ENCODE data around the gene LAGE3. TPM values are rescaled to one million over a fixed set of nuclear protein-coding genes. Genes with fewer than 3 reads are reported as not detected.

The LAGE3 gene, protein sequence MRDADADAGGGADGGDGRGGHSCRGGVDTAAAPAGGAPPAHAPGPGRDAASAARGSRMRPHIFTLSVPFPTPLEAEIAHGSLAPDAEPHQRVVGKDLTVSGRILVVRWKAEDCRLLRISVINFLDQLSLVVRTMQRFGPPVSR
- 10 to 100 TPM in 2 of 4 donors, 1 to 10 TPM in 1, not detected in 1; 3.0 to 28.4 (median 23.3) TPM for total RNA-seq

DNA sequence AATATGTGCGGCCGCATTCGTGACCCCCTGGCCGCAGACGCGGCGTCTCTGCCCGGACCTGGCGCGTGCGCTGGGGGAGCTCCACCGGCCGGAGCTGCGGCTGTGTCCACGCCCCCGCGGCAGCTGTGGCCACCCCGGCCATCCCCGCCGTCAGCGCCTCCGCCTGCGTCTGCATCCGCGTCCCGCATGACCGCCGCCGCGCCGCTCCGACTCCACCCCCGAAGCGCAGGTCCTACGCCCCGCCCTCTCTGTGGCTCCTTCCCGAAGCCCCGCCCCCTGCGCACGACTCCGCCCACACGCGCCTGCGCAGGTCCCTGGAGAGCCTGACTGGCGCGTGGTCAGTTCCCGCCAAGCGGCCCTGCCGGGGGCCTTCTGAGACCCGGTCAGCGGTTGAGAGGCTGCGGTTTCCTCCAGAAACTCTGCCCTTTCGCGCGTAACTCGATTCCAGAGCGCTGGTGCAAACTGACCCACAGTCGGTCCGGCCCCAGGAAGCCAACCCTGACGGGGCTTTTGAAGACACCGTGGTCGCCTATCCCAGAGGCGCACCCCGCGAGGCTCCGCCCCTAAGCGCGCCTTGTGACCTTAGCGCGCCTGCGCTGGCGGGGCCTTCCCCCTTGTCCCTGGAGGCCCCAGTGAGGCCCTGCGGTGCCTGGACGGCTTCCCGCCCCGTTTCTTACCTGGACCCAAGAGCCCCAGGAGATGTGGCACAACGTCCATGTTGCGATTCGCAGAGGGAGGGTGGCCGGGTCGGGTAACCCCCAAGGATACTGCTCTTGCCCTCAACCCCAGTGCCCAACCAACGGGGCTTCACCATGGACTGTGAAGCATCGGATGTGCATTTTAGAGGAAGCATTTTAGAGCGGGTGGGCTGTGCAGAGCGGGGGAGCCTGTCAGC lies at the start of gene LAGE3:
TSS of gene LAGE3 (minus strand) at position 554 of the 895 bp plus-strand sequence. CDS start at position 188, 366 bp downstream.
- 62% methylated on average over 84 of the region's 85 CpGs; no CpG with 5 or more reads in 1 of the 2 donors for WGBS, 2 donors (ENCODE audit: low coverage in 1 of 2)
- Histone ChIP-seq H3K4me3 (peak within 1 kb of the TSS; percentile 30 to 50 (median 44)), H3K27me3 (no peaks in the 10 kb centered on the region), H3K36me3 (no peaks in the 10 kb centered on the region), H3K4me1 (peaks cover 4 to 6% (median 5%) of the 10 kb centered on the region in 4 donors), H3K27ac (peak within 1 kb of the TSS; percentile 82 to 91 (median 85)), H3K9me3 (no peaks in the 10 kb centered on the region)
- in situ Hi-C loops (cut with MboI; ENCODE audit: low pct_ligation_motif_present in 1 of 4, low pct_unique_long_range_greater_than_20kb in 1 of 4, low sequenced_read_pairs in 3 of 4): no loop called here
- peak; percentile 96 for DNase-seq
- TF ChIP-seq POLR2AphosphoS5 (IDR thresholded peaks at IDR 0.05): peak; percentile 62 to 67 (median 66)
- TF ChIP-seq POLR2A (IDR thresholded peaks at IDR 0.05): peak; percentile 59
- TF ChIP-seq EP300 (IDR thresholded peaks at IDR 0.05; ENCODE audit: low read depth): no peak
- TF ChIP-seq, protein P1, sequence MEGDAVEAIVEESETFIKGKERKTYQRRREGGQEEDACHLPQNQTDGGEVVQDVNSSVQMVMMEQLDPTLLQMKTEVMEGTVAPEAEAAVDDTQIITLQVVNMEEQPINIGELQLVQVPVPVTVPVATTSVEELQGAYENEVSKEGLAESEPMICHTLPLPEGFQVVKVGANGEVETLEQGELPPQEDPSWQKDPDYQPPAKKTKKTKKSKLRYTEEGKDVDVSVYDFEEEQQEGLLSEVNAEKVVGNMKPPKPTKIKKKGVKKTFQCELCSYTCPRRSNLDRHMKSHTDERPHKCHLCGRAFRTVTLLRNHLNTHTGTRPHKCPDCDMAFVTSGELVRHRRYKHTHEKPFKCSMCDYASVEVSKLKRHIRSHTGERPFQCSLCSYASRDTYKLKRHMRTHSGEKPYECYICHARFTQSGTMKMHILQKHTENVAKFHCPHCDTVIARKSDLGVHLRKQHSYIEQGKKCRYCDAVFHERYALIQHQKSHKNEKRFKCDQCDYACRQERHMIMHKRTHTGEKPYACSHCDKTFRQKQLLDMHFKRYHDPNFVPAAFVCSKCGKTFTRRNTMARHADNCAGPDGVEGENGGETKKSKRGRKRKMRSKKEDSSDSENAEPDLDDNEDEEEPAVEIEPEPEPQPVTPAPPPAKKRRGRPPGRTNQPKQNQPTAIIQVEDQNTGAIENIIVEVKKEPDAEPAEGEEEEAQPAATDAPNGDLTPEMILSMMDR (IDR thresholded peaks at IDR 0.05): no peak
- intact Hi-C loops (cut with DNase I; ENCODE audit: low total_unique reads): no loop called here

DNA sequence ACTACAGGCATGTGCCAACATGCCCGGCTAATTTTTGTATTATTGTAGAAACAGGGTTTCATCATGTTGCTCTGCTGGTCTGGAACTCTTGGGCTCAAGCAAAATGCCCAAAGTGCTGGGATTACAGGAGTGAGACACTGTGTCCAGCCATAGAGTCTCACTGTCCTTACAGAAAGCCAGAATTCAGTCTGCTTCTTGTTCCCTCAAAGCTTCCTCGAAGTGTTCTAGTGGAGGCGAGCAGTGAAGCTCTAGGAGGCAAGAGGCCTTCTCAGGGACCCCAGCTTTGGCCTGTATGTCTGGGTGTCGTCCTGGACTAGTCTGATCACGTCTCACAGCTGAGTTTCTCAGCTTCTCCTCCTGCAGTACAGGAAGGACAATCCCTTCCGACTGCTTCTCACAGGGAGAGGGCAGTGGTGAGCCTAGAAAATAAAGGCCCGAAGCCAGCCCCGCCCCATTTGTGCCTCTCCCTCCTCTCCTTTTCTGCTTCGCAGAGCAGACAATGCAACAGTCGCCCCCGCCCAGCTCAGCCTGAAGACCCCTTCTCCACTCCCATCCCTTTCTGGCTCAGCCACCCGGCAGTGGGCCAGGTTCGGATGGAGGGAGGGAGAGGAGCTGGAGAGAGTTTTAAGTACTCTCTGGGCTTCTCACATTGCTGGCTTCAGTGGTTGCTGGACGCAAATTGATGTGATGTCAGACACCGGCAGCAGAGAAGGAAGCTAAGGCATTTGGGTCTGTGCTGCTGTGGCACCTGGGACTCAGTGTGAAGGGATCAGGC lies 48.0 kb upstream of the LAGE3 start:
- intact Hi-C loops (cut with DNase I; ENCODE audit: low total_unique reads) (no loop called here), in situ Hi-C loops (cut with MboI; ENCODE audit: low pct_ligation_motif_present in 1 of 4, low pct_unique_long_range_greater_than_20kb in 1 of 4, low sequenced_read_pairs in 3 of 4) (loop anchor here in 3 of 4 donors (25.0 kb wide), 3 partner anchors 115 to 1565 kb away; partner anchors contain the start of genes DNASE1L1 (in 3 of the 3), TAFAZZIN (in 3 of the 3), HCFC1 (in 1 of the 3) and TMEM187 (in 1 of the 3))
- WGBS, 2 donors (ENCODE audit: low coverage in 1 of 2): 30% methylated on average over 15 of the region's 15 CpGs; no CpG with 5 or more reads in 1 of the 2 donors
- no peaks in the 10 kb centered on the region for H3K36me3 ChIP-seq
- no peaks in the 10 kb centered on the region for H3K9me3 ChIP-seq
- TF ChIP-seq POLR2A (IDR thresholded peaks at IDR 0.05) (peak; percentile 21), POLR2AphosphoS5 (IDR thresholded peaks at IDR 0.05) (peak in 2 of 3 donors; percentile 25 to 42), EP300 (IDR thresholded peaks at IDR 0.05; ENCODE audit: low read depth) (no peak)
- TF ChIP-seq, protein P1 (IDR thresholded peaks at IDR 0.05): peak; percentile 42 to 57 (median 47)
- peak; percentile 84 for DNase-seq
- H3K27me3 ChIP-seq: no peaks in the 10 kb centered on the region
- peak overlapping the region; percentile 65 to 80 (median 79) for H3K27ac ChIP-seq
- peaks cover 0 to 12% (median 3%) of the 10 kb centered on the region in 4 donors for H3K4me1 ChIP-seq
- peak overlapping the region in 2 of 4 donors; percentile 23 to 39 for H3K4me3 ChIP-seq

DNA sequence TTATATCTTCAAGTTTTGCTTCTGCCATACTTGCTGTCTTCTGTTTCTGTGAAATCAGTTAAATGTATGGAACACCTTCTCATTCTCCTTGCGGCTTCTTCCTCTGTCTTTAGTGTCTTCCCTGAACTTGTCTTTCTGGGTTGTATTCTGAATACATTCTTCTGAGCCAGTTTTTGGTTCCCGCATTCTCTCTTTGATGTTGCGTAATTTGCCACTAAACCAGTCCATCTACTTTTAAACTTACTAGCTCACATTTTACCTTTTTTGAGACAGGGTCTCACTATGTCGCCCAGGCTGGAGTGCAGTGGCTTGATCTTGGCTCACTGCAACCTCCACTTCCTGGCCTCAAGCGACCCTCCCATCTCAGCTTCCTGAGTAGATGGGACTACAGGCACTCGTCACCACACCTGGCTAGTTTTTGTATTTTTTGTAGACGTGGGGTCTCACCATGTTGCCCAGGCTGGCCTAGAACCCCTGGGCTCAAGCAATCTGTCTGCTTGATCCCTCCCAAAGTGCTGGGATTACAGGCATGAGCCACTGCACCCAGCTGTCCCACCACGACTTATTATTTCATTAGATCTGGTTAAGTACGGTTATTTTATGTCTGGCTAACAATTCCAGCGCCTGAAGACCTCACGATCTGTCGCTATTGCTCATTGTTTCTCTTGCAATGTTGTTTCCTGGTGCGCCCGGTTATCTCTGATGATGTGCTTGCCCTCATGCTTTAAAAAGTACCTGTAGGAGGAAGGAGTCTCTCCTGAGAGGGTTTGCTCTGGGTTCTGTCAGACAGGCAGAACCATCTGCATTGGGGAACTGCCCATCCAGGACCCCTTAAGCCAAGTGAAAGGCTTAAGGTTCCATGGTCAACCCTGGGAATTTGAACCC lies 46.8 kb upstream of the LAGE3 start:
- WGBS, 2 donors (ENCODE audit: low coverage in 1 of 2): 79 to 100% methylated on average over 2 to 14 of the region's 14 CpGs
- H3K4me3 ChIP-seq: no peak overlapping the region
- H3K4me1 ChIP-seq: peaks cover 0 to 12% (median 3%) of the 10 kb centered on the region in 4 donors
- no peak overlapping the region for H3K27ac ChIP-seq
- no peak for DNase-seq
- H3K9me3 ChIP-seq: no peaks in the 10 kb centered on the region
- no peaks in the 10 kb centered on the region for H3K36me3 ChIP-seq
- in situ Hi-C loops (cut with MboI; ENCODE audit: low pct_ligation_motif_present in 1 of 4, low pct_unique_long_range_greater_than_20kb in 1 of 4, low sequenced_read_pairs in 3 of 4) (loop anchor here in 3 of 4 donors (25.0 kb wide), 3 partner anchors 114 to 1564 kb away; partner anchors contain the start of genes DNASE1L1 (in 3 of the 3), TAFAZZIN (in 3 of the 3), HCFC1 (in 1 of the 3) and TMEM187 (in 1 of the 3)), intact Hi-C loops (cut with DNase I; ENCODE audit: low total_unique reads) (no loop called here)
- no peaks in the 10 kb centered on the region for H3K27me3 ChIP-seq
- TF ChIP-seq POLR2A (IDR thresholded peaks at IDR 0.05) (no peak), POLR2AphosphoS5 (IDR thresholded peaks at IDR 0.05) (no peak), EP300 (IDR thresholded peaks at IDR 0.05; ENCODE audit: low read depth) (no peak)
- TF ChIP-seq, protein P1 (IDR thresholded peaks at IDR 0.05): no peak
